ENCODE measurements around the gene NCOA5.

The NCOA5 gene

DNA sequence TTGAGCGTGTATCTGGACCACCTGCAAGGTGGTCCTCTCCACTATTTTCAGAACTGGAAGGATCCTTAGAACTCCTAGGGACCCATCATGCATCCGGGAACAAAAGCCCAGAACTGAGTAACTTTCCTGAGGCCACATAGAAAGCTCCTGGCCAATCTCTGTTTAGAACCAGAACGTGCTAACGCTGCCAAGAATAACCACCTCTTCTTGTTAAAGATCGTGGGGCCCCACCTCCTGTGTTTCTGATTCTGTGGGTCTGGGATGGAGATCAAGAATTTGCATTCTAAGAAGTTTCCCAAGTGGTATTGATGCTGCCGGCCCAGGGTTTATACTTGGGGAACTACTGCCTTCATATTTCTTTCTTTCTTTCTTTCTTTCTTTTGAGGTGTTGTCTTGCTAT is 41.6 kb upstream of the NCOA5 start:
- Histone ChIP-seq H4K8ac (ENCODE audit: low read depth, low read length) (no peak overlapping the region), H3K27ac (replicated peaks; ENCODE audit: low read length) (no peak overlapping the region), H3K14ac (ENCODE audit: low read length) (no peak overlapping the region), H3K23ac (ENCODE audit: low read depth, low read length, poor library complexity) (no peak overlapping the region), H3K18ac (ENCODE audit: low read length) (no peak overlapping the region), H2BK12ac (ENCODE audit: low read length) (no peak overlapping the region), H3K9ac (ENCODE audit: low read depth, low read length, poor library complexity) (no peak overlapping the region), H3K4me1 (ENCODE audit: control insufficient read depth in 2 of 2, insufficient read depth in 1 of 2, low read depth in 1 of 2, low read length in 2 of 2) (peaks cover 0 to 9% of the 10 kb centered on the region in 2 donors), H2AK5ac (ENCODE audit: low read depth, low read length) (no peak overlapping the region), H3K79me1 (ENCODE audit: low read depth, low read length) (no peaks in the 10 kb centered on the region), H2BK15ac (ENCODE audit: low read length) (no peak overlapping the region), H2BK120ac (ENCODE audit: low read depth, low read length) (no peak overlapping the region), H2BK5ac (ENCODE audit: low read length) (no peak overlapping the region), H2AFZ (ENCODE audit: low read length) (no peak overlapping the region), H4K91ac (ENCODE audit: low read depth, low read length, poor library complexity) (no peak overlapping the region), H3K4ac (ENCODE audit: low read length) (no peak overlapping the region), H3K36me3 (replicated peaks in 1 of 2; ENCODE audit: control insufficient read depth in 2 of 2, insufficient read depth in 2 of 2, low read length in 2 of 2) (peaks cover 0 to under 1% of the 10 kb centered on the region in 2 donors), H3K9me3 (replicated peaks in 1 of 2; ENCODE audit: control insufficient read depth in 2 of 2, insufficient read depth in 1 of 2, low read depth in 1 of 2, low read length in 2 of 2) (peaks cover 0 to 2% of the 10 kb centered on the region in 2 donors), H3K4me3 (ENCODE audit: low read length in 2 of 2) (no peak overlapping the region), H3K27me3 (ENCODE audit: control insufficient read depth in 3 of 3, insufficient read depth in 3 of 3, low read depth in 1 of 3, low read length in 3 of 3) (peaks cover 2 to 43% (median 19%) of the 10 kb centered on the region in 3 experiments), H3K4me2 (ENCODE audit: insufficient read depth, low read length, poor library complexity, severe bottlenecking) (no peak overlapping the region)
- no peak for DNase-seq (ENCODE audit: low spot score)
- WGBS, 2 donors (ENCODE audit: extremely low coverage in 2 of 2, insufficient read length in 2 of 2, insufficient replicate concordance in 1 of 2), result no CpG with 5 or more reads among the region's 6 CpGs

DNA sequence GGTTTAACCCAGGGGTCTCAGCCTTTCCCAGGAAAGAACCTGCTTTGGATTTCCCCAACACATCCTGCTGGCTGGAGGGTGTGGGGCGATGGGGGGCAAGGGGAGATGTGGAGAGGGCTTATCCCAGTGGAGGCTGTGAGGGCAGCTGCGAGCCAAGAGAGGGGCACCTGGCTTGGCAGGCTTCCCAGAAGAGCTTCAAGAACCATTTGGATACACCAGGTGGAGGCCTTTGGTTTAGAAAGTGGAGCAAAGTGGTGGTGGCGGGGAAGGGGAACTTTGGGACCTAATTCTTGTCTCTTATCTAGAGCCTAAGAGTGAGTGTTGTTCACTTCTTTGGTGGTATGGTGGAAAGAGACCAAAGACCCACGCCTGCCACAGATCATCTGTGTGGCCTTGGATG is 40.8 kb upstream of the NCOA5 start:
- Histone ChIP-seq H3K36me3 (replicated peaks in 1 of 2; ENCODE audit: control insufficient read depth in 2 of 2, insufficient read depth in 2 of 2, low read length in 2 of 2) (peaks cover 0 to 3% of the 10 kb centered on the region in 2 donors), H3K9ac (ENCODE audit: low read depth, low read length, poor library complexity) (no peak overlapping the region), H3K4me1 (ENCODE audit: control insufficient read depth in 2 of 2, insufficient read depth in 1 of 2, low read depth in 1 of 2, low read length in 2 of 2) (peaks cover 0 to 3% of the 10 kb centered on the region in 2 donors), H2AFZ (ENCODE audit: low read length) (no peak overlapping the region), H3K79me1 (ENCODE audit: low read depth, low read length) (no peaks in the 10 kb centered on the region), H3K18ac (ENCODE audit: low read length) (no peak overlapping the region), H2BK120ac (ENCODE audit: low read depth, low read length) (no peak overlapping the region), H3K14ac (ENCODE audit: low read length) (no peak overlapping the region), H3K4ac (ENCODE audit: low read length) (no peak overlapping the region), H3K9me3 (replicated peaks in 1 of 2; ENCODE audit: control insufficient read depth in 2 of 2, insufficient read depth in 1 of 2, low read depth in 1 of 2, low read length in 2 of 2) (peaks cover 0 to 2% of the 10 kb centered on the region in 2 donors), H3K4me3 (ENCODE audit: low read length in 2 of 2) (no peak overlapping the region), H2BK12ac (ENCODE audit: low read length) (no peak overlapping the region), H4K91ac (ENCODE audit: low read depth, low read length, poor library complexity) (no peak overlapping the region), H2AK5ac (ENCODE audit: low read depth, low read length) (peak overlapping the region; percentile 33), H4K8ac (ENCODE audit: low read depth, low read length) (no peak overlapping the region), H2BK5ac (ENCODE audit: low read length) (peak overlapping the region; percentile 32), H3K23ac (ENCODE audit: low read depth, low read length, poor library complexity) (no peak overlapping the region), H3K27me3 (ENCODE audit: control insufficient read depth in 3 of 3, insufficient read depth in 3 of 3, low read depth in 1 of 3, low read length in 3 of 3) (peaks cover 2 to 37% (median 19%) of the 10 kb centered on the region in 3 experiments), H2BK15ac (ENCODE audit: low read length) (no peak overlapping the region), H3K27ac (replicated peaks; ENCODE audit: low read length) (no peak overlapping the region), H3K4me2 (ENCODE audit: insufficient read depth, low read length, poor library complexity, severe bottlenecking) (no peak overlapping the region)
- DNase-seq (ENCODE audit: low spot score), result no peak
- no CpG with 5 or more reads among the region's 4 CpGs for WGBS, 2 donors (ENCODE audit: extremely low coverage in 2 of 2, insufficient read length in 2 of 2, insufficient replicate concordance in 1 of 2)

DNA sequence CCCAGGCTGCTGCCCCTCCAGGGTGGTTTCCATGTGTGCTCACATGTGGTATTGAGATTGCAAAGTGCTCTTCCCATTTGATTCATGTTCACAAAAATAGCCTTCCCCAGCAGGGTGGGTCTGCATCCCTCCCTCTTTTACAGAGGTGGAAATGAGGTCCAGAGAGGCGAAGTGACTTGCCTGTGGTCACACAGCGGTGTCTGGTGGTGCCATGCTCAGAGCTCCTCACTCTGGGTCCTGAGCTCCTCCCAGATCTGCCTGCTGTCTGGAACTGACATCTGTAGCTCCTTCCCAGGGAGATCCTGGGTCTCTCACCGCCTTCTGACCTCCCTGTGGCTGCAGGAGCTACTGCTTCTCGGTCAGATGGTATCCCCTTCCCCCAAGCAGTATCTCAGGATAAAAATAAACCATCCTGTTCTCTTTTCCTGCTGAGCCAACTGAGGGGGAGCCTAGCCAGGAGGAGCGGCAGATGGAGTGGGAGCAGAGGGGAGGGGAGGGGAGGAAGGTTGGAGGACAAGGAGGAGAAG is 40.3 kb upstream of the NCOA5 start:
- no peak overlapping the region for H4K91ac ChIP-seq (ENCODE audit: low read depth, low read length, poor library complexity)
- no peak overlapping the region for H4K8ac ChIP-seq (ENCODE audit: low read depth, low read length)
- H3K9me3 ChIP-seq (replicated peaks in 1 of 2; ENCODE audit: control insufficient read depth in 2 of 2, insufficient read depth in 1 of 2, low read depth in 1 of 2, low read length in 2 of 2), result peaks cover 0 to 2% of the 10 kb centered on the region in 2 donors
- H2AFZ ChIP-seq (ENCODE audit: low read length), result no peak overlapping the region
- H2BK5ac ChIP-seq (ENCODE audit: low read length), result peak overlapping the region; percentile 32
- peak overlapping the region; percentile 33 for H2AK5ac ChIP-seq (ENCODE audit: low read depth, low read length)
- H3K27ac ChIP-seq (replicated peaks; ENCODE audit: low read length), result no peak overlapping the region
- H3K4me1 ChIP-seq (ENCODE audit: control insufficient read depth in 2 of 2, insufficient read depth in 1 of 2, low read depth in 1 of 2, low read length in 2 of 2), result peaks cover 0 to 3% of the 10 kb centered on the region in 2 donors
- no peak overlapping the region for H3K4me2 ChIP-seq (ENCODE audit: insufficient read depth, low read length, poor library complexity, severe bottlenecking)
- peaks cover 2 to 32% (median 19%) of the 10 kb centered on the region in 3 experiments for H3K27me3 ChIP-seq (ENCODE audit: control insufficient read depth in 3 of 3, insufficient read depth in 3 of 3, low read depth in 1 of 3, low read length in 3 of 3)
- no peak overlapping the region for H3K4ac ChIP-seq (ENCODE audit: low read length)
- H2BK15ac ChIP-seq (ENCODE audit: low read length), result no peak overlapping the region
- no peak overlapping the region for H3K23ac ChIP-seq (ENCODE audit: low read depth, low read length, poor library complexity)
- no peak overlapping the region for H3K18ac ChIP-seq (ENCODE audit: low read length)
- H3K79me1 ChIP-seq (ENCODE audit: low read depth, low read length), result no peaks in the 10 kb centered on the region
- H3K14ac ChIP-seq (ENCODE audit: low read length), result no peak overlapping the region
- H3K36me3 ChIP-seq (replicated peaks in 1 of 2; ENCODE audit: control insufficient read depth in 2 of 2, insufficient read depth in 2 of 2, low read length in 2 of 2), result peaks cover 0 to 3% of the 10 kb centered on the region in 2 donors
- H2BK12ac ChIP-seq (ENCODE audit: low read length), result no peak overlapping the region
- no peak overlapping the region for H2BK120ac ChIP-seq (ENCODE audit: low read depth, low read length)
- H3K9ac ChIP-seq (ENCODE audit: low read depth, low read length, poor library complexity), result no peak overlapping the region
- no peak for DNase-seq (ENCODE audit: low spot score)
- no peak overlapping the region for H3K4me3 ChIP-seq (ENCODE audit: low read length in 2 of 2)
- WGBS, 2 donors (ENCODE audit: extremely low coverage in 2 of 2, insufficient read length in 2 of 2, insufficient replicate concordance in 1 of 2), result no CpG with 5 or more reads among the region's 5 CpGs

DNA sequence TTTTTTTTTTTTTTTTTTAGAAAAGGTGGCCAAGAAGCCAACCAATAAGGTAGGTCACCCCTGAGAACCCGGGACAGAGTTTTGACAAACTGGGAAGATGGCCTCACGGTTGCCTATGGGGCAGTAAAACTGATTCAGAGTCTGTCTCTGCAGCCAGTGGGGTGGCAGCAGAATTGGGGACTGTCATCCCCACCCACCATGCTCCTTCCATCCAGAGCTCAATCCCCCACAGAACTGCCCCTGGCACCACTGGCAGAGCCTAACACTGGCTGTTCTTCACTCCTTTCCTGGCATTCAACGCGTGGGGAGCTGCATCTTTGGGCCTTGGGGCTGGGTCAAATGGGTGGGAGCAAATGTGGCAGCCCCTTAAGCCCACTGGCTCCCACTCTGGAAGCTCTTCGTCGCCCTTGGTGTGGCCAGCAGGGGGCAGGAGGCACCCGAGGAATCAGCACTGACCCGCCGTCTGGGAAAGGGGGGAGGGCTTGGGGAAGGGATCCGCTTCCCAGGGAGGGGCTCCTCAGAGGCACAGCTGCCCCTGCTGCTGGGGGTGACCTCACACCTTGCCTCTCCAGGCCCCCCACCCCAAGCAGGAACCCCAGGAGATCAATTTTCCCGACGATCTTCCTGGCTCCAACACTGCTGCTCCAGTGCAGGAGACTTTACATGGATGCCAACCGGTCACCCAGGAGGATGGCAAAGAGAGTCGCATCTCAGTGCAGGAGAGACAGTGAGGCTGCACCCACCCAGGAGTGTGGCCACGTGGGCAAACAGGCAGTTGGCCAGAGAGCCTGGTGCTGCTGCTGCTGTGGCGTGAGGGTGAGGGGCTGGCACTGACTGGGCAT is 38.8 kb upstream of the NCOA5 start:
- Histone ChIP-seq H2AFZ (ENCODE audit: low read length) (no peak overlapping the region), H4K91ac (ENCODE audit: low read depth, low read length, poor library complexity) (no peak overlapping the region), H3K36me3 (replicated peaks in 1 of 2; ENCODE audit: control insufficient read depth in 2 of 2, insufficient read depth in 2 of 2, low read length in 2 of 2) (peaks cover 0 to 3% of the 10 kb centered on the region in 2 donors), H3K4ac (ENCODE audit: low read length) (no peak overlapping the region), H3K18ac (ENCODE audit: low read length) (peak overlapping the region; percentile 6), H3K14ac (ENCODE audit: low read length) (no peak overlapping the region), H2BK5ac (ENCODE audit: low read length) (no peak overlapping the region), H3K9me3 (replicated peaks in 1 of 2; ENCODE audit: control insufficient read depth in 2 of 2, insufficient read depth in 1 of 2, low read depth in 1 of 2, low read length in 2 of 2) (peaks cover 0 to 2% of the 10 kb centered on the region in 2 donors), H3K4me2 (ENCODE audit: insufficient read depth, low read length, poor library complexity, severe bottlenecking) (no peak overlapping the region), H3K27ac (replicated peaks; ENCODE audit: low read length) (no peak overlapping the region), H3K79me1 (ENCODE audit: low read depth, low read length) (no peaks in the 10 kb centered on the region), H2AK5ac (ENCODE audit: low read depth, low read length) (no peak overlapping the region), H2BK15ac (ENCODE audit: low read length) (peak overlapping the region; percentile 2), H2BK120ac (ENCODE audit: low read depth, low read length) (no peak overlapping the region), H2BK12ac (ENCODE audit: low read length) (peak overlapping the region; percentile 53), H4K8ac (ENCODE audit: low read depth, low read length) (no peak overlapping the region), H3K23ac (ENCODE audit: low read depth, low read length, poor library complexity) (peak overlapping the region; percentile 45), H3K27me3 (ENCODE audit: control insufficient read depth in 3 of 3, insufficient read depth in 3 of 3, low read depth in 1 of 3, low read length in 3 of 3) (peaks cover 2 to 27% (median 19%) of the 10 kb centered on the region in 3 experiments), H3K9ac (ENCODE audit: low read depth, low read length, poor library complexity) (no peak overlapping the region), H3K4me1 (ENCODE audit: control insufficient read depth in 2 of 2, insufficient read depth in 1 of 2, low read depth in 1 of 2, low read length in 2 of 2) (peaks cover 0 to 3% of the 10 kb centered on the region in 2 donors), H3K4me3 (ENCODE audit: low read length in 2 of 2) (peak overlapping the region in 1 of 2 donors; percentile 57)
- no CpG with 5 or more reads among the region's 16 CpGs for WGBS, 2 donors (ENCODE audit: extremely low coverage in 2 of 2, insufficient read length in 2 of 2, insufficient replicate concordance in 1 of 2)
- DNase-seq (ENCODE audit: low spot score), result peak; percentile 41

Measured in neuronal stem cell (in vitro differentiated cells).